ENCODE data around the gene MYOZ3.

- TF ChIP-seq, protein P1, sequence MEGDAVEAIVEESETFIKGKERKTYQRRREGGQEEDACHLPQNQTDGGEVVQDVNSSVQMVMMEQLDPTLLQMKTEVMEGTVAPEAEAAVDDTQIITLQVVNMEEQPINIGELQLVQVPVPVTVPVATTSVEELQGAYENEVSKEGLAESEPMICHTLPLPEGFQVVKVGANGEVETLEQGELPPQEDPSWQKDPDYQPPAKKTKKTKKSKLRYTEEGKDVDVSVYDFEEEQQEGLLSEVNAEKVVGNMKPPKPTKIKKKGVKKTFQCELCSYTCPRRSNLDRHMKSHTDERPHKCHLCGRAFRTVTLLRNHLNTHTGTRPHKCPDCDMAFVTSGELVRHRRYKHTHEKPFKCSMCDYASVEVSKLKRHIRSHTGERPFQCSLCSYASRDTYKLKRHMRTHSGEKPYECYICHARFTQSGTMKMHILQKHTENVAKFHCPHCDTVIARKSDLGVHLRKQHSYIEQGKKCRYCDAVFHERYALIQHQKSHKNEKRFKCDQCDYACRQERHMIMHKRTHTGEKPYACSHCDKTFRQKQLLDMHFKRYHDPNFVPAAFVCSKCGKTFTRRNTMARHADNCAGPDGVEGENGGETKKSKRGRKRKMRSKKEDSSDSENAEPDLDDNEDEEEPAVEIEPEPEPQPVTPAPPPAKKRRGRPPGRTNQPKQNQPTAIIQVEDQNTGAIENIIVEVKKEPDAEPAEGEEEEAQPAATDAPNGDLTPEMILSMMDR (conservative IDR thresholded peaks at IDR 0.05): no peak
- TF ChIP-seq ZFX (IDR thresholded peaks at IDR 0.05): no peak
Observed at GRCh38 chr5:150640311-150641005, 20.6 kb upstream of the MYOZ3 start, which contains the start of gene SYNPO.
